GM21367 (cell line): ENCODE data around the gene DUSP19.

Source experiments
- ATAC-seq: cut with Tn5 transposase; IDR thresholded peaks from one replicate; pipeline ENCODE4 v1.9.1; 2021; ENCODE audit not compliant: unreplicated experiment

DUSP19 gene

DNA sequence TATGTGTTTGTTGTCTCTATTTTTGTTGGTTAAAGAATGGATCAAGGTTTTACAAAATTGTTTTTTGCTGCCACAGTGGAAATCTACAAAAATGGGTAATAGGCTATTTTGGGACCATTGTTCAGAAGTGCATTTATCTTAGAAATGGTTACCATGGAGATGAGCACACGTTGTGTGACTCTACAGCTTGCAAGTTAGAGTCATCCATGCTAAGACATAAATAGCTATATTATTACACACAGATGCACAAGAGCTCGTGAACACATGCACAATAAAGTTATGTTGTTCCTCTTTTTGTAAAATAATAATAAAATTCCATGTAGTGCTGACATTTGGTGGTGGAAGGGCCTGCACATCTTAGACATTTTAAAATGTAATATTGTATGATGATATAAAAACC is 15.5 kb upstream of the DUSP19 start:
- ATAC-seq: no peak

- no peak for ATAC-seq
Observed at GRCh38 chr2:183068561-183068960, 10.0 kb upstream of the DUSP19 start.

DNA sequence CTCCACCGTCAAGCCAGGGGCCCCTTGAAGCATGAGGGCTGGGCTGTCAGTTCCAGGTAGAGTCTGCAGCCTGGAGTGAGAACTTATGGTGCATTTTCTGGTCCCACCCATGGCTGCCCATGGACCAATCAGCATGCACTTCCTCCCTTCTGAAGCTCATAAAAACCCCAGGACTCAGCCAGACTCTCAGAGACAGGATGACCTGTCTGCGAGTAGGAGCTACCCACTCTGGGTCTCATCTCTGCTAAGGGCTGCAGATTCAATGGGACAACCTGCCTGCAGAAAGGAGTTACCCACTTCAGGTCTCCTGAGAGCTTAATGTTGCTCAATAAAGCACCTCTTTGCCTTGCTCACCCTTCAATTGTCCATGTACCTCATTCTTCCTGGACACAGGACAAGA is 9.4 kb upstream of the DUSP19 start:
- no peak for ATAC-seq

GRCh38 chr2:183070942-183071844 is 7.4 kb upstream of the DUSP19 start:
- ATAC-seq: no peak

GRCh38 chr2:183072177-183072576 is 6.4 kb upstream of the DUSP19 start:
- no peak for ATAC-seq

- peak; percentile 41 for ATAC-seq
Observed at GRCh38 chr2:183078163-183078463, 434 bp upstream of the DUSP19 start.

- peak; percentile 19 for ATAC-seq
Observed at GRCh38 chr2:183079139-183079775, 710 bp downstream of the DUSP19 start.

DNA sequence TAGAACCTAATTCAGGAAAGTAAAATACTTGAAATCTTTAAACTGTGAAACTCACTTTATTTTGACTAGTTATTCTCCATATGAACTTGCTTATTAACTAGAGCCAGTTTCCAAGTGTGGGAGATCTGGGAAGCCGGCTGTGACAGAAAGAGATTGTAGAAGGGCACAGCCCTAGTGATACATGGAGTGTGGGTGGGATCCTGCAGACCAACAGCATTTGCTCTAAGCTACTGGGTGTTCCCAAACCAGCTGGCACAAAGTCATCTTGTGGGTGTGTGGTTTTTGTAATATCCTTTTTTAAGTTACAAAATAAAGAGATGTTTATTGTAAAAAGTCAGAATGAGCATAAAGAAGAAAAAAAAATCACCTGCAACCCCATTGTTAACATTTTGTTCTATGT is 3.4 kb downstream of the DUSP19 start:
- no peak for ATAC-seq

DNA sequence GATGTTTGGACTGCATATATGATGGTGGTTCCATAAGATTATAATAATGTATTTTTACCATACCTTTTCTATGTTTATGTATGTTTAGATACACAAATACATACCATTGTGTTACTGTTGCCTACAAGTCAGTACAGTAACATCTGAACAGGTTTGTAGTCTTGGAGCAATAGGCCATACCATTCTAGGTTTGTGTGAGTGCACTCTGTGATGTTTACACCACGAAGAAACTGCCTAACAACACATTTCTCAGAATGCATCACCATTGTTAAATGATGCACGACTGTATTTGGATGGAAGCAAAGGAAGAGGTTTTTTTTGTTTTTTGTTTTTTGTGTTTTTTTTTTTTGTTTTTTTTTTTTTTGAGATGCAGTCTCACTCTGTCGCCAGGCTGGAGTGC is 9.5 kb downstream of the DUSP19 start:
- ATAC-seq: no peak

DNA sequence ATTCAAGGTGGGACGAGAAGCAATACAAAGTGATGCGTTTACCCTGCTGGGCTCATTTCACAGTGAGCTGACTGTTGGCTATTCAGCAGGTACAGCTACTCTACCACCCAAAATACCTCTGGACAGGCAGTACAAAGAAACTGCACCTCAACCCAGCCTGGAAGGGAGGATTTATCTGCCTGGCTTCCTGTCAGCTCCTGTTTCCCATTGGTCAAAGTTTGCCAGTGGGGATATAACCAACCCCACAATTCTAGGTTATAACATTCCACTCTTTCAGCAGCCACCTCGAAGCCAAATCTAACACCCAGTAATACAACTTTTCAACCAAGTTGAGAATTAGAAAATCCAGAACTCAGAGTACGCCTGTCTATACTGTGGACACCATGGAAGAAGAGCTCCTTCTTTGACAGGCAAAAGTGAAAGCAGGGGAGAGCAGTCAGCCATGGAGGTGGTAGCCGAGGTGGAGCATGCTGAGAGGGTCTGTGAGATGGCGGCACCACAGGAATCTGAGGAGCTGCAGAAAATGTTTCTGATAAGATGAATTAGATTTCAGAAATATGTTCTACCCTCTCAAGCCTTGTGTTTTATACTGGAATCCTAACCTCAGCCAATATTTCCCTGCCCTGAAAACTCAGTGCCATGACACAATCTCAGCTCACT is 10.8 kb downstream of the DUSP19 start:
- peak; percentile 63 for ATAC-seq

GRCh38 chr2:183091318-183091953 is 12.9 kb downstream of the DUSP19 start:
- ATAC-seq: no peak

- ATAC-seq: no peak
Observed at GRCh38 chr2:183091954-183092345, 13.4 kb downstream of the DUSP19 start.

- ATAC-seq: peak; percentile 64
Observed at GRCh38 chr2:183093857-183094657, 15.5 kb downstream of the DUSP19 start.

GRCh38 chr2:183105402-183106134 is 27.0 kb downstream of the DUSP19 start:
- ATAC-seq: no peak

DNA sequence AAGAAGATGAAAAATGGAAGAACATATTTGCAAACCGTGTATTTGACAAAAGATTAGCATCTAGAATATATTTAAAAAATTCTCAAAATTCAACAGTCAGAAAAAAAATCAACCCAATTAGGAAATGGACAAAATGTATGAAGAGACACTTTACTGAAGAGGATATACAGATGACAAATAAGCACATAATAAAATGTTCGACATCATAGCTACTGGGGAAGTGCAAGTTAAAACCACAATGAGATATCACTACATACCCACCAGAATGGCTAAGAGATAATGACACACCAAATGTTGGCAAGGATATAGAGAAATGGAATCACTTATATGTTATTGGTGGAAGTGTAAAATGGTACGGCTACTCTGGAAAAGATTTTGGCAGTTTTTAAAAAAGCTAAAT is 34.0 kb downstream of the DUSP19 start:
- no peak for ATAC-seq

- ATAC-seq: no peak
Observed at GRCh38 chr2:183113630-183114029, 35.1 kb downstream of the DUSP19 start.

DNA sequence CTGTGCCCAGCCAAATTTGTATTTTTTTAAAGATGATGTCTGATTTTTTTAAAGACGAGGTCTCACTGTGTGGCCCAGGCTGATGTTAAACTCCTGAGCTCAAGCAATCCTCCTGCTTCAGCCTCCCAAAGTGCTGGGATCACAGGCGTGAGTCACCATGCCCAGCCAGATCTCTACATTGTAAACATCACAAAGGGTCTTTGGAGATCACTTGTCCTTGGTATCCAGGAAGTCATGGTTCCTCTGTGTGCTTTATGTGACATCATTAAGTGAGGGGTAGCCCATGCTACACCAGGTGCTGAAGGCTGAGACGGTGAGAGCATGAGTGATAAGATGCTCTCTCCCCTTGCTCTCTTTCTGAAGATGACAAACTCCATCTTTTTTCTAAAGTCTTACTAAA is 38.7 kb downstream of the DUSP19 start:
- ATAC-seq: no peak

GRCh38 chr2:183123117-183123958 is 44.8 kb downstream of the DUSP19 start:
- ATAC-seq: no peak

GRCh38 chr2:183123959-183124221 is 45.3 kb downstream of the DUSP19 start:
- ATAC-seq: peak; percentile 37
